HL-60/S4 treated with retinoic acid at 250 ng/mL for 4 days and 3 days (cell line): ENCODE measurements around the gene ASB6.

Source experiments
- in situ Hi-C: fragments of 300-500 bp; cut with MboI; formaldehyde crosslinking; loops from 2 replicates; pipeline ENCODE4 v1.7.0; 2022; ENCODE audit warnings: low sequenced_read_pairs

The ASB6 gene

GRCh38 chr9:129627556-129628440 is 14.2 kb downstream of the ASB6 start:
- in situ Hi-C loops = no loop called here

- in situ Hi-C loops = no loop called here
These were observed 15.2 kb downstream of the ASB6 start for GRCh38 chr9:129626625-129627284.

- in situ Hi-C loops = no loop called here
These were observed 15.8 kb downstream of the ASB6 start, which contains the start of gene NTMT1 for GRCh38 chr9:129626079-129626624. NTMT1 (plus strand) TSS chr9:129626163; CDS start chr9:129632704, 6,541 bp downstream.

GRCh38 chr9:129624947-129625346 is 17.0 kb downstream of the ASB6 start:
- in situ Hi-C loops = loop anchor here (25.0 kb wide), 1 partner anchor 788 kb away; the partner anchor contains the start of gene SPOUT1

- in situ Hi-C loops = loop anchor here (25.0 kb wide), 1 partner anchor 787 kb away; the partner anchor contains the start of gene SPOUT1
These were observed 17.7 kb downstream of the ASB6 start for GRCh38 chr9:129624168-129624759.

GRCh38 chr9:129623331-129623730 is 18.6 kb downstream of the ASB6 start:
- in situ Hi-C loops = loop anchor here (25.0 kb wide), 1 partner anchor 786 kb away; the partner anchor contains the start of gene SPOUT1

- in situ Hi-C loops = loop anchor here (25.0 kb wide), 1 partner anchor 783 kb away; the partner anchor contains the start of gene SPOUT1
These were observed 21.2 kb downstream of the ASB6 start, which contains the start of gene C9orf50 for GRCh38 chr9:129620669-129621295. C9orf50 (minus strand) TSS chr9:129621101; CDS start chr9:129620574, 527 bp downstream.

GRCh38 chr9:129619787-129620668 is 21.9 kb downstream of the ASB6 start:
- in situ Hi-C loops = loop anchor here (10.0 to 25.0 kb wide), 2 partner anchors 485 to 783 kb away; partner anchors contain the start of gene SPOUT1

- in situ Hi-C loops = loop anchor here (10.0 to 25.0 kb wide), 2 partner anchors 482 to 780 kb away; partner anchors contain the start of gene SPOUT1
These were observed 24.8 kb downstream of the ASB6 start for GRCh38 chr9:129617167-129617566.

- in situ Hi-C loops = loop anchor here (10.0 to 25.0 kb wide), 2 partner anchors 481 to 778 kb away; partner anchors contain the start of gene SPOUT1
These were observed 26.3 kb downstream of the ASB6 start for GRCh38 chr9:129615407-129616285.

- in situ Hi-C loops = loop anchor here (10.0 to 25.0 kb wide), 2 partner anchors 480 to 778 kb away; partner anchors contain the start of gene SPOUT1
These were observed 27.0 kb downstream of the ASB6 start for GRCh38 chr9:129614932-129615331.

GRCh38 chr9:129613520-129614175 is 28.3 kb downstream of the ASB6 start:
- in situ Hi-C loops = loop anchor here (10.0 to 25.0 kb wide), 2 partner anchors 479 to 776 kb away; partner anchors contain the start of gene SPOUT1

- in situ Hi-C loops = loop anchor here (10.0 to 25.0 kb wide), 2 partner anchors 478 to 776 kb away; partner anchors contain the start of gene SPOUT1
These were observed 29.0 kb downstream of the ASB6 start for GRCh38 chr9:129612815-129613519.

- in situ Hi-C loops = loop anchor here (10.0 to 25.0 kb wide), 2 partner anchors 477 to 775 kb away; partner anchors contain the start of gene SPOUT1
These were observed 29.8 kb downstream of the ASB6 start for GRCh38 chr9:129612123-129612522.

- in situ Hi-C loops = loop anchor here (10.0 to 25.0 kb wide), 2 partner anchors 477 to 774 kb away; partner anchors contain the start of gene SPOUT1
These were observed 30.6 kb downstream of the ASB6 start for GRCh38 chr9:129611307-129611800.
